ENCODE data around the gene DLK2. TPM values are rescaled to one million over a fixed set of nuclear protein-coding genes. Genes with fewer than 3 reads are reported as not detected.
"Not testable (repeated sequence)": the region's sequence is repeated elsewhere in the genome, so short reads cannot be mapped to it uniquely, and the experiment has no call there.

The DLK2 gene
- total RNA-seq: not detected

- peak; percentile 55 for DNase-seq
- H3K4me3 Mint-ChIP-seq: peak within 1 kb of the TSS; percentile 65
- ATAC-seq: peak; percentile 64
- H3K4me1 Mint-ChIP-seq: peaks cover 8% of the 10 kb centered on the region
- H3K9me3 Mint-ChIP-seq (ENCODE audit: low read depth): no peaks in the 10 kb centered on the region
- peaks cover 5% of the 10 kb centered on the region for H3K36me3 Mint-ChIP-seq
- CTCF ChIA-PET: interaction anchor here (0.6 to 4.1 kb wide), 12 partner anchors 12 to 238 kb away, joined by 3 to 48 read pairs (median 4); partner anchors contain the start of genes ABCC10, DNPH1 and POLR1C
- H3K27me3 Mint-ChIP-seq: peaks cover 29% of the 10 kb centered on the region
- no peak within 1 kb of the TSS for H3K27ac Mint-ChIP-seq
Measured at GRCh38 chr6:43455531-43456428, at the start of gene DLK2. Gene DLK2, minus strand, starts transcription at chr6:43455548. Its CDS starts 723 bp downstream, at chr6:43454825.

GRCh38 chr6:43503443-43503842, 48.1 kb upstream of the DLK2 start:
- Mint-ChIP-seq H3K36me3 (peaks cover 12% of the 10 kb centered on the region), H3K27ac (no peak overlapping the region), H3K27me3 (peaks cover 8% of the 10 kb centered on the region), H3K4me1 (peaks cover 8% of the 10 kb centered on the region), H3K4me3 (no peak overlapping the region), H3K9me3 (ENCODE audit: low read depth) (no peaks in the 10 kb centered on the region)
- ATAC-seq: no peak
- no peak for DNase-seq
- CTCF ChIA-PET: interaction anchor here (0.7 to 5.0 kb wide), 6 partner anchors 8 to 240 kb away, joined by 3 to 34 read pairs (median 3); partner anchors contain the start of genes CRIP3, DLK2, POLR1C and YIPF3

- H3K27ac Mint-ChIP-seq: no peak overlapping the region
- H3K36me3 Mint-ChIP-seq: peaks cover 12% of the 10 kb centered on the region
- peaks cover 1% of the 10 kb centered on the region for H3K27me3 Mint-ChIP-seq
- CTCF ChIA-PET: interaction anchor here (0.7 to 1.6 kb wide), 4 partner anchors 7 to 195 kb away, joined by 3 to 5 read pairs (median 4); partner anchors contain the start of genes CRIP3, DLK2, POLR1C and YIPF3
- no peak overlapping the region for H3K4me3 Mint-ChIP-seq
- no peaks in the 10 kb centered on the region for H3K9me3 Mint-ChIP-seq (ENCODE audit: low read depth)
- ATAC-seq (no peak), DNase-seq (no peak)
- peaks cover 8% of the 10 kb centered on the region for H3K4me1 Mint-ChIP-seq
Measured at GRCh38 chr6:43502666-43503065, 47.3 kb upstream of the DLK2 start.

- peaks cover under 1% of the 10 kb centered on the region for H3K4me1 Mint-ChIP-seq
- ATAC-seq (no peak), DNase-seq (no peak)
- no peak overlapping the region for H3K27ac Mint-ChIP-seq
- no peaks in the 10 kb centered on the region for H3K27me3 Mint-ChIP-seq
- CTCF ChIA-PET: interaction anchor here (1.1 to 2.2 kb wide), 2 partner anchors 13 to 46 kb away, joined by 3 to 7 read pairs; partner anchors contain the start of gene DLK2
- peaks cover 12% of the 10 kb centered on the region for H3K36me3 Mint-ChIP-seq
- H3K9me3 Mint-ChIP-seq (ENCODE audit: low read depth): no peaks in the 10 kb centered on the region
- H3K4me3 Mint-ChIP-seq: no peak overlapping the region
Measured at GRCh38 chr6:43500921-43501320, 45.6 kb upstream of the DLK2 start.

- no peak for ATAC-seq
- Mint-ChIP-seq H3K4me3 (no peak overlapping the region), H3K36me3 (peaks cover 12% of the 10 kb centered on the region), H3K9me3 (ENCODE audit: low read depth) (no peaks in the 10 kb centered on the region), H3K27me3 (no peaks in the 10 kb centered on the region), H3K27ac (no peak overlapping the region), H3K4me1 (peaks cover 11% of the 10 kb centered on the region)
- CTCF ChIA-PET: interaction anchor here (2.2 to 2.4 kb wide), 2 partner anchors 8 to 45 kb away, joined by 7 to 13 read pairs; partner anchors contain the start of gene DLK2
- no peak for DNase-seq
Measured at GRCh38 chr6:43499028-43499815, 43.9 kb upstream of the DLK2 start.

GRCh38 chr6:43498291-43498690, 42.9 kb upstream of the DLK2 start:
- peaks cover 15% of the 10 kb centered on the region for H3K4me1 Mint-ChIP-seq

GRCh38 chr6:43497689-43498088, 42.3 kb upstream of the DLK2 start:
- Mint-ChIP-seq H3K4me3 (no peak overlapping the region), H3K9me3 (ENCODE audit: low read depth) (no peaks in the 10 kb centered on the region), H3K4me1 (peaks cover 15% of the 10 kb centered on the region), H3K27me3 (no peaks in the 10 kb centered on the region), H3K36me3 (peaks cover 8% of the 10 kb centered on the region), H3K27ac (no peak overlapping the region)
- CTCF ChIA-PET: interaction anchor here (0.6 to 2.4 kb wide), 3 partner anchors 9 to 70 kb away, joined by 3 to 13 read pairs (median 4); partner anchors contain the start of gene ABCC10
- DNase-seq (no peak), ATAC-seq (no peak)

More at GRCh38 chr6:43498291-43498690, 42.9 kb upstream of the DLK2 start:
- not testable (repeated sequence) for ATAC-seq; H3K4me3 Mint-ChIP-seq; DNase-seq; H3K27me3 Mint-ChIP-seq; H3K36me3 Mint-ChIP-seq; H3K9me3 Mint-ChIP-seq (ENCODE audit: low read depth); H3K27ac Mint-ChIP-seq
- CTCF ChIA-PET: interaction anchor here (0.5 to 2.4 kb wide), 3 partner anchors 9 to 191 kb away, joined by 3 to 13 read pairs (median 3); no protein-coding TSS in a partner anchor

- no peak for DNase-seq
- Mint-ChIP-seq H3K4me1 (peaks cover 15% of the 10 kb centered on the region), H3K4me3 (no peak overlapping the region), H3K27me3 (no peaks in the 10 kb centered on the region), H3K36me3 (peaks cover 5% of the 10 kb centered on the region), H3K9me3 (ENCODE audit: low read depth) (no peaks in the 10 kb centered on the region), H3K27ac (no peak overlapping the region)
- CTCF ChIA-PET: interaction anchor here (0.9 to 5.5 kb wide), 4 partner anchors 10 to 235 kb away, joined by 3 to 37 read pairs (median 4); partner anchors contain the start of gene ABCC10
- no peak for ATAC-seq
Measured at GRCh38 chr6:43497129-43497396, 41.7 kb upstream of the DLK2 start.

- no peak for DNase-seq
- Mint-ChIP-seq H3K27ac (no peak overlapping the region), H3K36me3 (peaks cover 2% of the 10 kb centered on the region), H3K9me3 (ENCODE audit: low read depth) (no peaks in the 10 kb centered on the region), H3K4me1 (peaks cover 15% of the 10 kb centered on the region), H3K4me3 (no peak overlapping the region), H3K27me3 (no peaks in the 10 kb centered on the region)
- no peak for ATAC-seq
- CTCF ChIA-PET: interaction anchor here (0.9 to 5.5 kb wide), 5 partner anchors 11 to 244 kb away, joined by 3 to 37 read pairs (median 4); partner anchors contain the start of gene ABCC10
Measured at GRCh38 chr6:43496370-43497128, 41.2 kb upstream of the DLK2 start.

GRCh38 chr6:43495409-43495941, 40.1 kb upstream of the DLK2 start:
- DNase-seq (no peak), ATAC-seq (no peak)
- CTCF ChIA-PET: interaction anchor here (1.0 to 5.5 kb wide), 7 partner anchors 8 to 267 kb away, joined by 3 to 37 read pairs (median 4); partner anchors contain the start of genes DLK2 and DNPH1
- peaks cover 15% of the 10 kb centered on the region for H3K4me1 Mint-ChIP-seq
- no peaks in the 10 kb centered on the region for H3K36me3 Mint-ChIP-seq
- H3K27me3 Mint-ChIP-seq: no peaks in the 10 kb centered on the region
- no peaks in the 10 kb centered on the region for H3K9me3 Mint-ChIP-seq (ENCODE audit: low read depth)
- H3K4me3 Mint-ChIP-seq: no peak overlapping the region
- peak overlapping the region; percentile 80 for H3K27ac Mint-ChIP-seq

GRCh38 chr6:43494766-43495165, 39.4 kb upstream of the DLK2 start:
- Mint-ChIP-seq H3K27ac (no peak overlapping the region), H3K9me3 (ENCODE audit: low read depth) (no peaks in the 10 kb centered on the region), H3K27me3 (no peaks in the 10 kb centered on the region), H3K4me1 (peaks cover 15% of the 10 kb centered on the region), H3K36me3 (no peaks in the 10 kb centered on the region), H3K4me3 (no peak overlapping the region)
- ATAC-seq: no peak
- CTCF ChIA-PET: interaction anchor here (1.0 to 5.5 kb wide), 6 partner anchors 8 to 266 kb away, joined by 3 to 37 read pairs (median 4); partner anchors contain the start of genes DLK2 and DNPH1
- DNase-seq: no peak

- Mint-ChIP-seq H3K4me1 (peaks cover 15% of the 10 kb centered on the region), H3K27ac (no peak overlapping the region), H3K36me3 (no peaks in the 10 kb centered on the region), H3K27me3 (no peaks in the 10 kb centered on the region), H3K9me3 (ENCODE audit: low read depth) (no peaks in the 10 kb centered on the region), H3K4me3 (no peak overlapping the region)
- ATAC-seq: no peak
- no peak for DNase-seq
- CTCF ChIA-PET: interaction anchor here (0.6 to 5.5 kb wide), 6 partner anchors 8 to 759 kb away, joined by 3 to 37 read pairs (median 4); partner anchors contain the start of genes DLK2 and DNPH1
Measured at GRCh38 chr6:43494321-43494720, 39.0 kb upstream of the DLK2 start.

Data from activated CD8-positive, alpha-beta memory T cell treated with anti-CD3 and anti-CD28 coated beads, Interleukin-2, amount 10 ng/mL, durations not matched to agents 7 days and 5 days (primary cell).